HG03135 (cell line): ENCODE measurements around the gene CFAP210.
A peak's percentile ranks its signal among the peaks of the same experiment; 100 is the strongest.

Experiments used
- ATAC-seq: cut with Tn5 transposase; IDR thresholded peaks from one replicate; pipeline ENCODE4 v1.9.1; 2021; ENCODE audit warnings: mild to moderate bottlenecking, moderate library complexity; ENCODE audit not compliant: unreplicated experiment

The CFAP210 gene

GRCh38 chr2:169694113-169694893, at the start of gene CFAP210, which contains the start of gene PHOSPHO2:
TSS of gene CFAP210 (minus strand) at chr2:169694405. CDS start at chr2:169694327, 78 bp downstream.
TSS of gene PHOSPHO2 (plus strand) at chr2:169694469. CDS start at chr2:169700972, 6,503 bp downstream.
- ATAC-seq = peak; percentile 97

- no peak for ATAC-seq
These were observed 49.3 kb upstream of the CFAP210 start for GRCh38 chr2:169743549-169743948.

GRCh38 chr2:169739351-169739750, 45.1 kb upstream of the CFAP210 start:
- no peak for ATAC-seq

GRCh38 chr2:169738566-169739229, 44.5 kb upstream of the CFAP210 start:
- no peak for ATAC-seq

- no peak for ATAC-seq
These were observed 42.7 kb upstream of the CFAP210 start for GRCh38 chr2:169736902-169737301.

GRCh38 chr2:169735623-169736022, 41.4 kb upstream of the CFAP210 start:
- no peak for ATAC-seq

- ATAC-seq = no peak
These were observed 40.1 kb upstream of the CFAP210 start for GRCh38 chr2:169734169-169734847.

- ATAC-seq = no peak
These were observed 38.6 kb upstream of the CFAP210 start for GRCh38 chr2:169732583-169733358.

GRCh38 chr2:169732075-169732474, 37.9 kb upstream of the CFAP210 start:
- no peak for ATAC-seq

- no peak for ATAC-seq
These were observed 35.0 kb upstream of the CFAP210 start for GRCh38 chr2:169729274-169729605.

GRCh38 chr2:169727065-169727464, 32.9 kb upstream of the CFAP210 start:
- ATAC-seq = no peak

- ATAC-seq = no peak
These were observed 26.8 kb upstream of the CFAP210 start for GRCh38 chr2:169721016-169721415.

- no peak for ATAC-seq
These were observed 24.8 kb upstream of the CFAP210 start for GRCh38 chr2:169718930-169719504.

GRCh38 chr2:169717691-169718063, 23.5 kb upstream of the CFAP210 start:
- no peak for ATAC-seq

GRCh38 chr2:169716938-169717690, 22.9 kb upstream of the CFAP210 start:
- no peak for ATAC-seq

- no peak for ATAC-seq
These were observed 22.2 kb upstream of the CFAP210 start for GRCh38 chr2:169716238-169716886.

GRCh38 chr2:169715379-169716237, 21.4 kb upstream of the CFAP210 start:
- ATAC-seq = no peak

GRCh38 chr2:169714699-169715098, 20.5 kb upstream of the CFAP210 start:
- ATAC-seq = no peak

GRCh38 chr2:169713331-169713730, 19.1 kb upstream of the CFAP210 start:
- ATAC-seq = no peak
